HL-60 (cell line): Measurements from ENCODE around the gene TAS2R20.

Experiments
- DNase-seq, 2 experiments: peaks; one replicate each; pipeline ENCODE4 v3.0.0-alpha.2; 2010 to 2020; ENCODE audit warnings: low read depth in 1 of 2, low spot score in 1 of 2
- H3K27ac ChIP-seq: fragments of 250-450 bp; sonication (Bioruptor Pico); replicated peaks from 2 replicates; pipeline ENCODE4 v1.5.1; 2020; ENCODE audit warnings: mild to moderate bottlenecking, moderate library complexity
- H3K27me3 ChIP-seq: fragments of 250-450 bp; sonication (Bioruptor Pico); 2 replicates; pipeline ENCODE4 v1.5.1; 2021; ENCODE audit warnings: mild to moderate bottlenecking, moderate library complexity; ENCODE audit not compliant: insufficient read depth, poor library complexity, severe bottlenecking
- H3K4me3 ChIP-seq: replicated peaks from 2 replicates; pipeline ENCODE4 v1.5.1; 2011; ENCODE audit warnings: mild to moderate bottlenecking, control low read depth, low read length; ENCODE audit not compliant: insufficient read depth
- CTCF ChIP-seq: IDR thresholded peaks from one replicate; pipeline ENCODE4 v1.5.1; 2011; ENCODE audit warnings: low read length, control low read depth, inconsistent platforms; ENCODE audit not compliant: insufficient read depth
- GABPA ChIP-seq: IDR thresholded peaks from 2 replicates; pipeline ENCODE4 v1.6.1; 2012; ENCODE audit warnings: low read depth
- POLR2AphosphoS5 ChIP-seq: IDR thresholded peaks from 2 replicates; pipeline ENCODE4 v1.6.1; 2012; ENCODE audit warnings: low read depth
- REST ChIP-seq: IDR thresholded peaks from 2 replicates; pipeline ENCODE4 v1.6.1; 2012; ENCODE audit warnings: low read depth; ENCODE audit not compliant: insufficient replicate concordance
- SPI1 ChIP-seq: IDR thresholded peaks from 2 replicates; pipeline ENCODE4 v1.6.1; 2012; ENCODE audit warnings: low read depth, mild to moderate bottlenecking, borderline replicate concordance

TAS2R20 gene

GRCh38 chr12:10956085-10956484, 42.0 kb downstream of the TAS2R20 start:
- Histone ChIP-seq H3K27me3 (no peaks in the 10 kb centered on the region), H3K4me3 (no peak overlapping the region), H3K27ac (no peak overlapping the region)
- no peak for DNase-seq
- TF ChIP-seq POLR2AphosphoS5 (no peak), GABPA (no peak), CTCF (no peak), REST (no peak), SPI1 (no peak)

GRCh38 chr12:10952645-10953044, 45.5 kb downstream of the TAS2R20 start:
- TF ChIP-seq POLR2AphosphoS5 (no peak), GABPA (no peak), CTCF (no peak), SPI1 (no peak), REST (no peak)

More at GRCh38 chr12:10952645-10953044, 45.5 kb downstream of the TAS2R20 start:
- Histone ChIP-seq H3K27me3 (no peaks in the 10 kb centered on the region), H3K27ac (no peak overlapping the region), H3K4me3 (no peak overlapping the region)
- DNase-seq, result no peak
